Metanephros (tissue), 2 donors: ENCODE results near the gene PAX5. TPM values are rescaled to one million over a fixed set of nuclear protein-coding genes. Genes with fewer than 3 reads are reported as not detected.

Experiments used
- small RNA-seq: library from RNA; depleted of rRNA; stranded (forward); fragments of <200 nt; gene quantifications from one replicate; pipeline ENCODE3, GENCODE V24; 2014; ENCODE audit warnings: low replicate concordance
- total RNA-seq: library from RNA; depleted of rRNA; stranded (reverse); fragments of >200 nt; gene quantifications from one replicate; pipeline ENCODE4 v1.2.3, GENCODE V29; 2014

PAX5 gene
- total RNA-seq = 0.47 TPM

GRCh38 chr9:37033682-37034304 is at the start of gene PAX5:
Gene PAX5 (minus strand): TSS chr9:37034268. CDS start chr9:37034031, 237 bp downstream.

Small RNAs within 50 kb of the gene (small RNA-seq; reads per million reads assigned to genes)
- gene MIR4475 (not detected), gene MIR4476 (not detected), gene MIR4540 (not detected)

Other genes starting within 250 kb of the PAX5 start
- 16.0 TPM for gene ZCCHC7, start 86.3 kb upstream of the PAX5 start, total RNA-seq